ENCODE results near the gene CLN3.

The CLN3 gene

DNA sequence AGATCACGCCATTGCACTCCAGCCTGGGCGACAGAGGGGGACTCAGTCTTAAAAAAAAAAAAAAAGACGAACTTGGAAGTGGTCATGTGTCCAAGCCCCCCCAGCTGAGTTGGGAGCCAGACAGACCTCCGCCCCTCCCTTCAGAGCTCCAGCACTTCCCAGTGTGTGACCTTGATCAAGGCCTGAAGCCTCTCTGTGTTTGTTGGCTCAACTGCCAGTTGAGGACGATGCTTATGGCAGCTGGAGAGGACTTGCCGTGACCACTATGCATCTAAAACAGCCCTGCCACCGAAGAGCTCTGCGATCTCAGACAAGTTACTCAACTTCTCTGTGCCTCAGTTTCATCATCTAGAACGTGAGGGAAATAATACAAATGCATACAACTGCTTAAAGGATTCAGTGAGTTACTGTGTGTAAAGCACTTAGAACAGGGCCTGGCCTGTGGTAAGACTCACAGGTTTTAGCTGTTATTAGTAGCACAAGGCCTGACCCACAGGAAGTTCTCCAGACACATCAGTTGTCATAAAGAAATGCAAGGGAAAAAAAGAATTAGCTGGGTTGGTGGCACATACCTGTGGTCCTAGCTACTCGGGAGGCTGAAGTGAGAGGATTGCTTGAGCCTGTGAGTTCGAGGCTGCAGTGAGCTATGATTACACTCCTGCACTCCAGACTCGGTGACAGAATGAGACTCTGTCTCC, 21.8 kb upstream of the CLN3 start:
- no peak overlapping the region for H3K4me3 ChIP-seq (ENCODE audit: low read length)
- TF ChIP-seq, protein P1, sequence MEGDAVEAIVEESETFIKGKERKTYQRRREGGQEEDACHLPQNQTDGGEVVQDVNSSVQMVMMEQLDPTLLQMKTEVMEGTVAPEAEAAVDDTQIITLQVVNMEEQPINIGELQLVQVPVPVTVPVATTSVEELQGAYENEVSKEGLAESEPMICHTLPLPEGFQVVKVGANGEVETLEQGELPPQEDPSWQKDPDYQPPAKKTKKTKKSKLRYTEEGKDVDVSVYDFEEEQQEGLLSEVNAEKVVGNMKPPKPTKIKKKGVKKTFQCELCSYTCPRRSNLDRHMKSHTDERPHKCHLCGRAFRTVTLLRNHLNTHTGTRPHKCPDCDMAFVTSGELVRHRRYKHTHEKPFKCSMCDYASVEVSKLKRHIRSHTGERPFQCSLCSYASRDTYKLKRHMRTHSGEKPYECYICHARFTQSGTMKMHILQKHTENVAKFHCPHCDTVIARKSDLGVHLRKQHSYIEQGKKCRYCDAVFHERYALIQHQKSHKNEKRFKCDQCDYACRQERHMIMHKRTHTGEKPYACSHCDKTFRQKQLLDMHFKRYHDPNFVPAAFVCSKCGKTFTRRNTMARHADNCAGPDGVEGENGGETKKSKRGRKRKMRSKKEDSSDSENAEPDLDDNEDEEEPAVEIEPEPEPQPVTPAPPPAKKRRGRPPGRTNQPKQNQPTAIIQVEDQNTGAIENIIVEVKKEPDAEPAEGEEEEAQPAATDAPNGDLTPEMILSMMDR (conservative IDR thresholded peaks at IDR 0.05; ENCODE audit: low read length): no peak

DNA sequence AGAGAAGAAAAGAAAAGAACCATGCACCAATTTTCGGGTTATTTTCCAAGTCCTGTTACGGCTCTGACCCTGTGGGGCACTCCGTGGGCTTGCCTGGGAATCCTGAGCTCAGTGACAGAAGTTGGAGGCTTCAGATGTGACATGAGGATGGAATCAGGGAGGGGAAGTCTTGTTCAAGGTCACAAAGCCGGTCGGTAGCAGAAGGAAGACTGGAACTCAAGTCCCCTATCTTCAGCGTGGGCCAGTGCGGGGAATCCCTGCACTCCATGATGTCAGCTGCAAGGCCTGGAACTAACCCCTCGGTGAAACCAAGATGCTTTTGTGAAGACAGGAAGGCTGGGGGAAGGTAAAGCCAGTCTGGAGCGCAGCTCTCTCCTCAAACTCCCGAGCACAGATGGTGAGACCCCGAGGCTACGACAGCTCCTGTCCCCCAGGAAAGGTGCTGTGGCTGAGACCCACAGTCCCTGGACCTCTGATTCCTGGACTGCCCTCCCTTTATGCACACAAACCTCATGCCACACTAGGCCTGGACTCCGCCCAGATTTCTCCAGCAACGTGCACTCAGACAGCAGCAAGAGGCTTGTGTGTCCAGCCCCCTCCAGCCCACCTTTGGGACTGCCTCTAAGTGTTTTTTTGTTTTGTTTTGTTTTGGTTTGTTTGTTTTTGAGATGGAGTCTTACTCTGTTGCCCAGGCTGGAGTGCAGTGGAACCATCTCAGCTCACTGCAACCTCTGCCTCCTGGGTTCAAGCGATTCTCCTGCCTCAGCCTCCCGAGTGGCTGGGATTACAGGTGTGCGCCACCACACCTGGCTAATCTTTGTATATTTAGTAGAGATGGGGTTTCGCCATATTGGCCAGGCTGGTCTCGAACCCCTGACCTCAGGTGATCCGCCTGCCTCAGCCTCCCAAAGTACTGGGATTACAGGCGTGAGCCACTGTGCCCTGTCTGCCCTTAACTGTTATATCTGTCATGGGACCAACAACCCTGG, 20.2 kb upstream of the CLN3 start:
- no peak for DNase-seq (ENCODE audit: low read depth)
- no peak overlapping the region for H3K4me3 ChIP-seq (ENCODE audit: low read length)
- TF ChIP-seq, protein P1 (conservative IDR thresholded peaks at IDR 0.05; ENCODE audit: low read length): no peak

More for the DNA sequence above, 21.8 kb upstream of the CLN3 start:
- peak; percentile 34 for DNase-seq (ENCODE audit: low read depth)

DNA sequence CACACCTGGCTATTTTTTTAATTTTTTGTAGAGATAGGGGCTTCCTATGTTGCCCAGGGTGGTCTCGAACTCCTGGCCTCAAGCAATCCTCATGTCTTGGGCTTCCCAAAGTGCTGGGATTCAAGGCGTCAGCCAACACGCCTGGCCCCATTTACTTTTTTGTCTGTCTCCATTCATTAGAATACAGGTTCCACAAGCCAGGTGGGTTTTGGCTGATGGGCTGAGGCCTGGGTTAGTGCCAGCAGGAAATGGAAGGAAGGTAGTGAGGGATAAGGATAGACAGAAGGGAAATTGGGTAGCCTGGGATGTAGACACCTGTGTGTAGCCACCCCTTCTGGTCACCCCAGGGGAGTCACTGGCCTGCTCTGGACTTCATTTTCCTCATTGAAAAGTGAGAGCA, 19.2 kb upstream of the CLN3 start:
- TF ChIP-seq, protein P1 (conservative IDR thresholded peaks at IDR 0.05; ENCODE audit: low read length): no peak
- DNase-seq (ENCODE audit: low read depth): no peak
- H3K4me3 ChIP-seq (ENCODE audit: low read length): no peak overlapping the region

DNA sequence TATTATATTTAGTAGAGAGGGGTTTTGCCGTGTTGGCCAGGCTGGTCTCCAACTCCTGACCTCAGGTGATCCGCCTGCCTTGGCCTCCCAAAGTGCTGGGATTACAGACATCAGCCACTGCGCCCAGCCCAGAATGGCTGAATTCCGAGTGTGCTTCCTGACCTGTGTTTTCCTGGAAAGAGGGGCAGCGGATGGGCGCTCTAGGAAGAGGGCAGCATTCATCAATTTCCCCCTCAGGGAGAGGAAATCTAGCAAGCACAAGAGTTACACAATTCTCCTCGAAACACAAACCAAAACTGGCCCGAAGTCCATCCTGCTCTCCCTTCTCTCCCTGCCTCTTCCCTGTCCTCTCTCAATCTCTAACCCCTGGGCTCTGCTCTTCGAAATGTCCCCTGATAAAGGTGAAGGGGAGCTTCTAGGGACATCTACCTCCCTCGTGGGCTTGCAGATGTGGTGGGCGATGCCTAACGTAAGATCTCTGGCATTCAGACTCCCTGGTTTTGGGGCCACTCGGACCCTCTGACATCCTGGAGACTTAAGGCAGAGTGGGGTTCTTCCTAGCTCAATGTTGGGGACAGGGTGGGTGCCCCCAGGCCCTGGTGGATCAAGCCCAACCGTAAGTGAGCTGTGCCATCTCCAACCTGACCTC, 13.7 kb upstream of the CLN3 start:
- DNase-seq (ENCODE audit: low read depth): no peak
- H3K4me3 ChIP-seq (ENCODE audit: low read length): no peak overlapping the region
- TF ChIP-seq, protein P1 (conservative IDR thresholded peaks at IDR 0.05; ENCODE audit: low read length): no peak

DNA sequence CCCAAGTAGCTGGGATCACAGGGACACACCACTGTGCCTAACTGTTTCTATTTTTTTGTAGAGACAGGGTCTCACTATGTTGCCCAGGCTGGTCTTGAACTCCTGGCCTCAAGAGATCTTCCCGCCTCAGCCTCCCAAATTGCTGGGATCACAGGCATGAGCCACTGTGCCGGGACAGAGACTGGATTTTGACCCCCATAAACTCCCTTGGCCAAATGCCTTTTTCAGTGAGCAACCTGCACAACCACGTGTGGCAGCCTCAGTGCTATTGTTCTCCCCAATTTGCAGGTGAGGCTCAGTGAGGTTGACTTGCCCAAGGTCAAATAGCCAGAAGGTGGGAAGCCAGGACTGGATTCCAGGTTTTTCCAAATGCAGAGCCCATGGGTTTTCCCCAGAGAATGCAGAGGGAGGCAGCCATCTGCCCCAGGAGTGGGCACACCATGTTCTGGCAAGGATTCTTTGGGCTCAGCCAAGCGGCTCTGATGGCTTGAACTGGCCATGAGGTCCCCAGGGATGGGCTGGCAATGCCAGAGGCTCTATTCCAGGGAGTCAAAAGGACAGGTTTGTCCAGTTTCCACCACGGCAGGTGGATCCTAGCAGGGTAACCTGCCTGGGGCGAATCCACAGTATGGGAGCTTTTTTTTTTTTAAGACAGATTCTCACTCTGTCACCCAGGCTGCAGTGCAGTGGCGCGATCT, 13.0 kb upstream of the CLN3 start:
- TF ChIP-seq, protein P1 (conservative IDR thresholded peaks at IDR 0.05; ENCODE audit: low read length): no peak
- DNase-seq (ENCODE audit: low read depth): no peak
- H3K4me3 ChIP-seq (ENCODE audit: low read length): no peak overlapping the region

DNA sequence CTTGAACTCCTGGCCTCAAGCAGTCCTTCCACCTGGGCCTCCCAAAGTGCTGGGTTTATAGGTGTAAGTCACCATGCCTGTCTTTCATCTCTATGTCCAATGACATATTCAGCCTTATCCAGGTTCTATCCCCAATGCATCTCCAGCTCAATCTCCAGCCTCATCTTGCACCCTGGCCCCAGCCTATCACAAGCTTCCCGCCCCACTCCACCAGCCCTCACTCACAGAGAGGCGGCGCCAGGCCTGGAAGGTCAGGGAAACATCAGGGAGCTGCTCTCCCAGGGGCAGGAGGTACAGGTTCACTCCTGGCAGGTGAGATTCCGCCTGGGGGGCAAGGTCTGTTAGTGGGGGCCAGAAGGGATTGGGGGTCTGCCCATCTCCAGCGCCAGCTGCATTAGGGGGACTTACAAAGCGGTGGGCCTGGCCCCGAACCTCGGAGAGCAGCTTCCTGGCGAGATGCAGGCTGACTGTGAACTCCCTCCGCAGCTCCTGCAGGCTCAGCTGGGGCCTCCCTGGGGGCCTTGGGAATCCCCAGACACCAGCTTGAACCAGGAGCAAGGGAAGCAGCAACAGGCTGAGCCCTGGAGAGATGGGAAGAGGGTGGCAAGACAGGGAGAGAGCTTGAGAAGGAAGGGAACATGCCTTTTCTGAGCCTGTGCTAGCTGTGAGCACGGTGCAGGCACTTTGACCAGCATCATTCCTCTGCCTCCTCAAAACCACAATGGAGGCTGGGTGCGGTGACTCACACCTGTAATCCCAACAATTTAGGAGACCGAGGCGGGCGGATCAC, 11.8 kb upstream of the CLN3 start:
- no peak overlapping the region for H3K4me3 ChIP-seq (ENCODE audit: low read length)
- TF ChIP-seq, protein P1 (conservative IDR thresholded peaks at IDR 0.05; ENCODE audit: low read length): no peak
- no peak for DNase-seq (ENCODE audit: low read depth)

Measured in AG10803 (cell line).